H1 (cell line): ENCODE data around the gene COL5A1. TPM values are rescaled to one million over a fixed set of nuclear protein-coding genes. Genes with fewer than 3 reads are reported as not detected.

ENCODE experiments used
- CTCF ChIA-PET: fragments of 300-600 bp; sonication (Branson Sonifier 250); formaldehyde crosslinking; loops from one replicate; lab custom pipeline; 2021; ENCODE audit not compliant: partially characterized antibody; lab: Charles Lee
- POLR2A ChIA-PET: fragments of 300-600 bp; sonication (Branson Sonifier 250); formaldehyde crosslinking; loops from one replicate; lab custom pipeline; 2021; ENCODE audit warnings: inconsistent platforms; ENCODE audit not compliant: partially characterized antibody; lab: Charles Lee
- DNase-seq, 2 experiments: peaks; one replicate each; pipeline versions ENCODE4 v3.0.0 to v3.0.0-alpha.2; 2010 to 2022; ENCODE audit warnings: low spot score in 2 of 2, low read depth in 1 of 2, mixed read lengths in 1 of 2
- FAIRE-seq: peaks from 2 replicates; lab custom pipeline; 2011; peaks lifted over from hg19 to GRCh38; lab: Jason Lieb, UNC
- H2AFZ ChIP-seq: 2 replicates; pipeline ENCODE4 v1.8.1; 2012; ENCODE audit warnings: low read length, inconsistent platforms
- H2AK5ac ChIP-seq: 2 replicates; pipeline ENCODE4 v1.6.1; 2013; ENCODE audit warnings: low read depth, low read length
- H2BK120ac ChIP-seq: replicated peaks from 2 replicates; pipeline ENCODE3; 2013; ENCODE audit warnings: low read depth, low read length, inconsistent platforms
- H2BK12ac ChIP-seq: 2 replicates; pipeline ENCODE4 v1.6.1; 2013; ENCODE audit warnings: low read depth, low read length
- H2BK15ac ChIP-seq: 2 replicates; pipeline ENCODE4 v1.6.1; 2013; ENCODE audit warnings: low read length
- H2BK20ac ChIP-seq: 2 replicates; pipeline ENCODE4 v1.6.1; 2013; ENCODE audit warnings: low read length
- H2BK5ac ChIP-seq: 2 replicates; pipeline ENCODE4 v1.6.1; 2013; ENCODE audit warnings: low read depth, low read length
- H3K14ac ChIP-seq: 2 replicates; pipeline ENCODE4 v1.6.1; 2013; ENCODE audit warnings: inconsistent platforms; ENCODE audit not compliant: insufficient read length
- H3K18ac ChIP-seq: 2 replicates; pipeline ENCODE4 v1.6.1; 2013; ENCODE audit warnings: low read length; ENCODE audit errors: extremely low read depth
- H3K23ac ChIP-seq: 2 replicates; pipeline ENCODE4 v1.6.1; 2013; ENCODE audit warnings: inconsistent platforms; ENCODE audit not compliant: insufficient read length
- H3K23me2 ChIP-seq: 2 replicates; pipeline ENCODE4 v1.6.1; 2013; ENCODE audit warnings: low read depth, low read length
- H3K27ac ChIP-seq: 2 replicates; pipeline ENCODE4 v1.6.1; 2011; ENCODE audit warnings: low read depth, low read length, inconsistent platforms
- H3K27me3 ChIP-seq, 4 experiments: replicated peaks in 1 of 4; 1 replicate in 1 of 4; 2 replicates in 3 of 4; pipeline versions ENCODE4 v1.6.1 to v1.8.1; 2011 to 2013; ENCODE audit warnings: low read length in 3 of 4, mild to moderate bottlenecking in 3 of 4, inconsistent platforms in 2 of 4, mixed read lengths in 2 of 4, moderate library complexity in 1 of 4; ENCODE audit not compliant: control insufficient read depth in 3 of 4, insufficient read depth in 3 of 4; ENCODE audit errors: extremely low read depth in 1 of 4
- H3K36me3 ChIP-seq, 4 experiments: 2 replicates each; pipeline versions ENCODE4 v1.6.1 to v1.8.1; 2011 to 2013; ENCODE audit warnings: mild to moderate bottlenecking in 4 of 4, low read length in 3 of 4, moderate library complexity in 2 of 4, control low read depth in 1 of 4, inconsistent platforms in 1 of 4; ENCODE audit not compliant: insufficient read depth in 4 of 4, control insufficient read depth in 2 of 4
- H3K4ac ChIP-seq: replicated peaks from 2 replicates; pipeline ENCODE3; 2013; ENCODE audit warnings: low read length, low read depth, mixed read lengths, inconsistent platforms; ENCODE audit not compliant: insufficient read length
- H3K4me1 ChIP-seq, 4 experiments: replicated peaks in 1 of 4; 1 replicate in 1 of 4; 2 replicates in 3 of 4; pipeline versions ENCODE4 v1.6.1 to v1.8.1; 2011 to 2013; ENCODE audit warnings: low read length in 3 of 4, inconsistent platforms in 2 of 4, mixed read lengths in 1 of 4; ENCODE audit not compliant: insufficient read depth in 4 of 4, control insufficient read depth in 3 of 4
- H3K4me2 ChIP-seq, 2 experiments: 2 replicates each; pipeline versions ENCODE4 v1.6.1 to v1.8.1; 2011 to 2013; ENCODE audit warnings: low read depth in 2 of 2, low read length in 2 of 2, control low read depth in 1 of 2, inconsistent platforms in 1 of 2, mild to moderate bottlenecking in 1 of 2; ENCODE audit not compliant: insufficient read depth in 1 of 2
- H3K4me3 ChIP-seq, 4 experiments: fragments of 200-600, 300-600 bp in 1 of 4; sonication (generic), shearing (Covaris generic), sonication (Bioruptor Twin) in 1 of 4; 2 replicates each; pipeline versions ENCODE4 v1.5.1 to v1.8.1; 2011 to 2016; ENCODE audit warnings: low read length in 4 of 4, low read depth in 3 of 4, control low read depth in 2 of 4, inconsistent platforms in 2 of 4, mild to moderate bottlenecking in 2 of 4, mixed read lengths in 1 of 4, moderate library complexity in 1 of 4; ENCODE audit not compliant: insufficient read depth in 2 of 4; ENCODE audit errors: extremely low read depth in 1 of 4
- H3K56ac ChIP-seq: replicated peaks from 2 replicates; pipeline ENCODE3; 2013; ENCODE audit warnings: low read depth, mild to moderate bottlenecking, mixed read lengths, low read length, inconsistent platforms; ENCODE audit not compliant: insufficient read length
- H3K79me1 ChIP-seq: 2 replicates; pipeline ENCODE4 v1.6.1; 2013; ENCODE audit warnings: low read depth, low read length, control low read depth
- H3K79me2 ChIP-seq, 2 experiments: 2 replicates each; pipeline versions ENCODE4 v1.6.1 to v1.8.1; 2012 to 2013; ENCODE audit warnings: low read length in 2 of 2, mild to moderate bottlenecking in 2 of 2, inconsistent platforms in 1 of 2; ENCODE audit not compliant: insufficient read depth in 2 of 2, control insufficient read depth in 1 of 2
- H3K9ac ChIP-seq, 4 experiments: replicated peaks in 1 of 4; 1 replicate in 1 of 4; 2 replicates in 3 of 4; pipeline versions ENCODE4 v1.6.1 to v1.8.1; 2011 to 2013; ENCODE audit warnings: low read depth in 3 of 4, low read length in 3 of 4, control low read depth in 2 of 4, mild to moderate bottlenecking in 2 of 4, moderate library complexity in 2 of 4, inconsistent platforms in 1 of 4; ENCODE audit errors: extremely low read depth in 1 of 4
- H3K9me3 ChIP-seq, 2 experiments: 2 replicates each; pipeline versions ENCODE4 v1.6.1 to v1.8.1; 2012 to 2013; ENCODE audit warnings: mild to moderate bottlenecking in 2 of 2, moderate library complexity in 2 of 2, control low read depth in 1 of 2, inconsistent platforms in 1 of 2, low read depth in 1 of 2, low read length in 1 of 2, mixed read lengths in 1 of 2; ENCODE audit not compliant: insufficient read depth in 2 of 2
- H4K20me1 ChIP-seq, 2 experiments: replicated peaks in 1 of 2; 2 replicates each; pipeline versions ENCODE3 to v1.8.1; 2011 to 2013; ENCODE audit warnings: inconsistent platforms in 2 of 2, low read length in 2 of 2, mild to moderate bottlenecking in 1 of 2; ENCODE audit not compliant: insufficient read depth in 2 of 2, control insufficient read depth in 1 of 2
- H4K5ac ChIP-seq: 2 replicates; pipeline ENCODE4 v1.6.1; 2013; ENCODE audit warnings: low read length, low read depth, mixed read lengths, inconsistent platforms; ENCODE audit not compliant: insufficient read length
- H4K8ac ChIP-seq: 2 replicates; pipeline ENCODE4 v1.8.0; 2013; ENCODE audit warnings: mild to moderate bottlenecking, moderate library complexity, low read length, inconsistent platforms; ENCODE audit not compliant: insufficient read depth; ENCODE audit errors: extremely low read depth
- H4K91ac ChIP-seq: replicated peaks from 2 replicates; pipeline ENCODE3; 2013; ENCODE audit warnings: low read length, mixed read lengths, inconsistent platforms; ENCODE audit not compliant: insufficient read length
- CBX8 ChIP-seq: fragments of 300-800, 300-1000 bp; sonication (generic); IDR thresholded peaks from 2 replicates; pipeline ENCODE4 v1.7.1; 2016; ENCODE audit warnings: low read depth, low read length, borderline replicate concordance
- CTCF ChIP-seq, 3 experiments: IDR thresholded peaks; 1 replicate in 2 of 3; 2 replicates in 1 of 3; pipeline versions ENCODE4 v1.5.1 to v1.6.1; 2011; ENCODE audit warnings: low read length in 3 of 3, mild to moderate bottlenecking in 3 of 3, inconsistent platforms in 2 of 3, low read depth in 1 of 3, moderate library complexity in 1 of 3; ENCODE audit not compliant: insufficient read depth in 1 of 3; ENCODE audit errors: control extremely low read depth in 1 of 3
- WGBS, 2 experiments: shearing (Covaris generic) in 1 of 2; methylation state at CpG; one replicate each; pipeline versions ENCODE4 v1.1.6 to v1.1.7; 2013 to 2015; ENCODE audit warnings: low lambda C conversion rate in 2 of 2, mixed read lengths in 2 of 2, inconsistent platforms in 1 of 2, low coverage in 1 of 2, missing lambda C conversion rate in 1 of 2; ENCODE audit not compliant: insufficient replicate concordance in 2 of 2, insufficient coverage in 1 of 2, insufficient read length in 1 of 2; ENCODE audit errors: extremely low coverage in 1 of 2, missing lambda C conversion rate in 1 of 2; 5-methylcytosine and 5-hydroxymethylcytosine counted together
- polyA plus RNA-seq, 7 experiments: library from polyadenylated mRNA; depleted of rRNA in 3 of 7; stranded (reverse) in 5 of 7; unstranded in 2 of 7; fragments of >200 nt in 5 of 7; fragments of 200-250 nt in 2 of 7; gene quantifications; 1 replicate in 5 of 7; 2 replicates in 1 of 7; 4 replicates in 1 of 7; pipeline versions ENCODE4 v1.2.1 to v1.2.3, GENCODE V29; 2011 to 2013; ENCODE audit warnings: missing spikeins in 2 of 7, mixed read lengths in 2 of 7
- total RNA-seq: library from RNA; stranded (reverse); fragmentation: NEBNext Ultra II Directional; extraction: Animal tissue kit (Norgen Biotek cat#: 25700); gene quantifications from 2 replicates; pipeline ENCODE4 v1.2.1, GENCODE V29; 2021

COL5A1 gene
- total and polyA plus RNA-seq, 2 of the 8 experiments (the other 6 are each of a cell fraction or from before 2014, with no cell fraction given): 3.8 to 12.0 TPM

- no peak overlapping the region for H3K23ac ChIP-seq
- no peak overlapping the region for H2BK120ac ChIP-seq
- TF ChIP-seq CBX8 (0 out of 2 replicates have a peak, but pooled peaks have one; percentile 39), CTCF (IDR thresholded peaks at IDR 0.05; ENCODE audit: control extremely low read depth in 1 of 3, insufficient read depth in 1 of 3, low read depth in 1 of 3, low read length in 3 of 3) (no peak)
- no peaks in the 10 kb centered on the region; a peak in 1 of 4 replicates for H3K9me3 ChIP-seq
- no peaks in the 10 kb centered on the region for H3K36me3 ChIP-seq
- DNase-seq (no peak), FAIRE-seq (no peak)
- no peaks in the 10 kb centered on the region; a peak in 1 of 7 replicates for H3K27me3 ChIP-seq
- H2BK5ac ChIP-seq: no peak overlapping the region
- no peak overlapping the region for H3K18ac ChIP-seq
- CTCF ChIA-PET: interaction anchor here (0.5 to 1.5 kb wide), 3 partner anchors 19 to 407 kb away, joined by 3 to 4 read pairs (median 3); no protein-coding TSS in a partner anchor
- H3K79me1 ChIP-seq: no peaks in the 10 kb centered on the region
- no peak overlapping the region for H2BK15ac ChIP-seq
- no peak overlapping the region for H3K4me2 ChIP-seq
- H3K14ac ChIP-seq: no peak overlapping the region
- H3K23me2 ChIP-seq: no peaks in the 10 kb centered on the region
- no peaks in the 10 kb centered on the region for H3K4me1 ChIP-seq
- H4K20me1 ChIP-seq: no peaks in the 10 kb centered on the region
- H4K8ac ChIP-seq: no peak overlapping the region
- H2AFZ ChIP-seq: no peak overlapping the region
- no peak overlapping the region for H3K56ac ChIP-seq
- no peak overlapping the region for H3K4ac ChIP-seq
- H4K5ac ChIP-seq: no peak overlapping the region
- no peak overlapping the region for H2BK12ac ChIP-seq
- H2AK5ac ChIP-seq: no peak overlapping the region
- H3K27ac ChIP-seq: no peak overlapping the region
- 95% methylated on average over 9 of the region's 9 CpGs; no CpG with 5 or more reads in 1 of the 2 experiments for WGBS, 2 experiments
- H3K9ac ChIP-seq: no peak overlapping the region
- H3K79me2 ChIP-seq: no peaks in the 10 kb centered on the region
- POLR2A ChIA-PET: no interaction called here
- H3K4me3 ChIP-seq: no peak overlapping the region
- no peak overlapping the region for H2BK20ac ChIP-seq
- H4K91ac ChIP-seq: no peak overlapping the region
Observed at GRCh38 chr9:134595014-134595413, 46.6 kb upstream of the COL5A1 start.
